ENCODE results near the gene GSTA1. TPM values are rescaled to one million over a fixed set of nuclear protein-coding genes. Genes with fewer than 3 reads are reported as not detected.
"Not testable (repeated sequence)": the region's sequence is repeated elsewhere in the genome, so short reads cannot be mapped to it uniquely, and the experiment has no call there.

The GSTA1 gene
- total RNA-seq, 1 donor from 2014 or later = not detected

DNA sequence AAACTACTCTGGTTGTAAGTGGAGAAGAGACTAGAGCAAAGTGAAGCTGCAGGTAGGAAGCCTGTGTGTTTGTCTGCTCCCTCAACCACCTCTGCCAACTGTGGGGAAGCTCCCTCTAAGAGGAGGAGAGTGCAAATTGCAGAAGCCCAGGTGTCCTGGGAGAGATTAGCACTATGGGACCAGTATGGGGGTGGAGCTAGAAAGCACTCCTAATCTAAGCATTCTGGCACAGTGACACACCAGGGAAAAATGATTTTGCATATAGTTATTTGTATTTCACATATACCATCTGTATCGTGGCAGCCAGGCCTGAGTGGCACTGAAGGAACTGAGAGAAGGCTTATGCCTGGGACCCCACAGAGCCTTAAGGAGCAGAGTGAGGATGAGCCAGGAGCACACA lies 12.8 kb downstream of the GSTA1 start:
- H3K4me3 ChIP-seq (ENCODE audit: low read depth, low read length) = no peak overlapping the region
- no peak for DNase-seq (ENCODE audit: low read depth)
- TF ChIP-seq, protein P1, sequence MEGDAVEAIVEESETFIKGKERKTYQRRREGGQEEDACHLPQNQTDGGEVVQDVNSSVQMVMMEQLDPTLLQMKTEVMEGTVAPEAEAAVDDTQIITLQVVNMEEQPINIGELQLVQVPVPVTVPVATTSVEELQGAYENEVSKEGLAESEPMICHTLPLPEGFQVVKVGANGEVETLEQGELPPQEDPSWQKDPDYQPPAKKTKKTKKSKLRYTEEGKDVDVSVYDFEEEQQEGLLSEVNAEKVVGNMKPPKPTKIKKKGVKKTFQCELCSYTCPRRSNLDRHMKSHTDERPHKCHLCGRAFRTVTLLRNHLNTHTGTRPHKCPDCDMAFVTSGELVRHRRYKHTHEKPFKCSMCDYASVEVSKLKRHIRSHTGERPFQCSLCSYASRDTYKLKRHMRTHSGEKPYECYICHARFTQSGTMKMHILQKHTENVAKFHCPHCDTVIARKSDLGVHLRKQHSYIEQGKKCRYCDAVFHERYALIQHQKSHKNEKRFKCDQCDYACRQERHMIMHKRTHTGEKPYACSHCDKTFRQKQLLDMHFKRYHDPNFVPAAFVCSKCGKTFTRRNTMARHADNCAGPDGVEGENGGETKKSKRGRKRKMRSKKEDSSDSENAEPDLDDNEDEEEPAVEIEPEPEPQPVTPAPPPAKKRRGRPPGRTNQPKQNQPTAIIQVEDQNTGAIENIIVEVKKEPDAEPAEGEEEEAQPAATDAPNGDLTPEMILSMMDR (conservative IDR thresholded peaks at IDR 0.05; ENCODE audit: low read depth, low read length) = no peak

DNA sequence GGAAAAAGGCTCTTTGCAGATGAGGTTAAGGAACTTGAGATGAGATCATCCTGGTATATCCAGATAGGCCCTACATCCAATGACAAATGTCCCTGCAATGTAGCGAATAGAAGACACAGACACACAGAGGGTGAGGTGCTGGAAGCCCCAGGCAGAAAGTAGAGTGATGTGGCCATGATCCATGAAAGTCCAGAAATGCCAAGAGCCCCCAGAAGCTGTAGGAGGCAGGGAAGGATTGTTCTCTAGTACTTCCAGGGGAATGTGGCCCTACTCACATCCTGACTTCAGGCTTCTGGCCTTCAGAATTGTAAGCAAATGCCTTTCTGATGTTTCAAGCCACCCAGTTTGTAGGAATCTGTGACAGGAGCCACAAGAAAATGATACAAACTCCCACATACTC lies 14.0 kb downstream of the GSTA1 start:
- H3K4me3 ChIP-seq (ENCODE audit: low read depth, low read length); DNase-seq (ENCODE audit: low read depth): not testable (repeated sequence)

DNA sequence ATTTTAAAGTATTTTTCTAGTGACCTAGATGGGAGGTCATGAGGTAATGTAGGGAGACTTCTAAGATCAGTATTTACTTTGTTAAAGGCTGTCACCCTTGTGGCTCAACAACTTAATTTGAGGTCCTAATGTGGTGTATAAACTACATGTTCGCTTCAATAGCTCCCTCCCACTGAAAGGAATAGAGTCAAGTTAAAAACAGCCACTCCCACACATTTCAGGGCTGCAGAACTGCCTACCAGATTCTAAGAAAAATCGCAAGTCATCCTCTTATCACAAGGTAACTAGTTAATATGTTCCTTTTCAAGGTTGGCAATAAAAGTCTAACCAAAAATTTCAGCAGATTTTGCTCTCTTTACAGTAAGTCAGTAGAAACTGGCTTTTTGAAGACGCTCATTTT lies 15.1 kb downstream of the GSTA1 start:
- TF ChIP-seq, protein P1 (conservative IDR thresholded peaks at IDR 0.05; ENCODE audit: low read depth, low read length) = no peak
- no peak for DNase-seq (ENCODE audit: low read depth)
- H3K4me3 ChIP-seq (ENCODE audit: low read depth, low read length) = no peak overlapping the region

DNA sequence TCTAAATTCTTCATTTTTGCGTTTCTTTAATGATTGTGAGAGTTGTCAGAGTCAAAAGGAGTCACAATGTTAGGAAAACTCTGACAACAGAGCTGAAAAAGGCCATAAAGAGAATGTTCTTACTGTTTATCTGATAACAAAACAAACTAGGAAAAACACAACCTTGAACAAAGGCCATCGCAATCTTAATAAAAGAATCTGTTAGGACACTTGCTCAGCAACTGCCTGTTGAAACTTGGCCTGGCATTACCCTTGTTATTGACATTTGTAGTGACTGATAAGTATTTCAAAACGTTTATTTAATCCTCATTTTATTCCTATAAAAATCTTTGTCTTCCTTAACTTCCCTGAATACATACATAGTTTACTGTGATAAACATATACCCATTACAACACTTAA lies 15.7 kb downstream of the GSTA1 start:
- no peak overlapping the region for H3K4me3 ChIP-seq (ENCODE audit: low read depth, low read length)
- TF ChIP-seq, protein P1 (conservative IDR thresholded peaks at IDR 0.05; ENCODE audit: low read depth, low read length) = no peak
- no peak for DNase-seq (ENCODE audit: low read depth)

DNA sequence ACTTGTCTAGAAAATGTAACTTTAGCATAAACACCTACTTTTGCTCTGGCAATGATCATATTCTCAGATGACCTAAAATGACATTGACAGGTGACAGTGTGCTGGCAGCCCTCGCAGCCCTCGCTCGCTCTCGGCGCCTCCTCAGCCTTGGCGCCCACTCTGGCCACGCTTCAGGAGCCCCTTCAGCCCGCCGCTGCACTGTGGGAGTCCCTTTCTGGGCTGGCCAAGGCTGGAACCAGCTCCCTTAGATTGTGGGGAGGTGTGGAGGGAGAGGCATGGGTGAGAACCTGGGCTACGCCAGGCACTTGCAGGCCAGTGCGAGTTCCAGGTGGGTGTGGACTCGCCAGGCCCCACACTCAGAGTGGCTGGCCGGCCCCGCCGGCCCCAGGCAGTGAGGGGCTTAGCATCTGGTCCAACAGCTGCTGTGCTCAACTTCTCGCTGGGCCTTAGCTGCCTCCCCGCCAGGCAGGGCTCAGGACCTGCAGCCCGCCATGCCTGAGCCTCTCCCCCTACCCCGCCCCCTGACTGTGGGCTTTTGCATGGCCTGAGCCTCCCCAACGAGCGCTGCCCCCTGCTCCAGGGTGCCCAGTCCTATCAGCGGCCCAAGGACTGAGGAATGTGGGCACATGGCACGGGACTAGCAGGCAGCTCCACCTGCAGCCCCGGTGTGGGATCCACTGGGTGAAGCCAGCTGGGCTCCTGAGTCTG lies 17.2 kb downstream of the GSTA1 start:
- no peak overlapping the region for H3K4me3 ChIP-seq (ENCODE audit: low read depth, low read length)
- TF ChIP-seq, protein P1 (conservative IDR thresholded peaks at IDR 0.05; ENCODE audit: low read depth, low read length) = no peak
- no peak for DNase-seq (ENCODE audit: low read depth)

DNA sequence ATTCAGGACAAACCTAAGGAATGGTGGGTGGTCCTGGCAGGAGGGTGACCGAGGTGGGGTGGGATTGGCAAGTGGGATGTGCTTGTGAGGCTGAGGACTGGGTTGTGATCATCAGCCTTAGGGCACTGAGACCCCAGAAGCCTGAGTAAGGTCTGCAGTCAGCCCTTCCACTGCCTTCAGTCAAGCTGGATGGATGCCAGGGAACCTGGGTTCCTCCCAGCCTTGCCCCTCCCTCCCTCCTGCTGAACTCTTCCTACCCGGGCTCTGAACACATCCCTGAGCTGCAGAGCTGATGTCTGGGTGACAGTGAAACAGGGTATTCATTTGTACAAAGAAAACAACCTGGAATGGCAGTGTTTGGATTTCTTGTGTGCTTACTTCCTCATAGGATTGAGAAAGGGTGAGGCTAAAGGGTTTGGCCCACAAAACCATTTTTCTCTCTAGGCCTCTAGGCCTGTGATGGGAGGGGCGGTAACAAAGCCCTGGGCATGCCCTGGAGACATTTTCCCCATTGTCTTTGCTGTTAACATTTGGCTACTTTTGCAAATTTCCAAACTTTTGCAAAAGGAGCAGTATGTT lies 20.8 kb downstream of the GSTA1 start:
- H3K4me3 ChIP-seq (ENCODE audit: low read depth, low read length); DNase-seq (ENCODE audit: low read depth): not testable (repeated sequence)

DNA sequence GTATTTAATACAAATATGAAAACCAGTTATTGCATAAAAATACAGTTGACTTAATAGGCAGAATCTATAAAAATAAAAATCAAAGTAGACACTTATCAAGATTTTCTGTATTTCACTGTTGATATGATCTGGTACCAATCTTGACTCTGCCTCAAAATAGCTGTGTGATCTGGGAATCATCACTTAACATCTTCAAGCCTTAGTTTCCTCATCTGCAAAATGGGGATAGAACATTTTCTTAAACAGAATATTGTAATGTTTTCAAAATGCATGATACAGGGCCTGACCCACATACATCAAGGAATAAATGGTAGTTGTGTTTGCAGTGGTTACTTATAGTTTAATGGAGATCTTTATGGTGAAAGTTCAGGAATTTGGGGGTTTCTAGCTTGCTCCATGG lies 21.4 kb downstream of the GSTA1 start:
- H3K4me3 ChIP-seq (ENCODE audit: low read depth, low read length); DNase-seq (ENCODE audit: low read depth): not testable (repeated sequence)

DNA sequence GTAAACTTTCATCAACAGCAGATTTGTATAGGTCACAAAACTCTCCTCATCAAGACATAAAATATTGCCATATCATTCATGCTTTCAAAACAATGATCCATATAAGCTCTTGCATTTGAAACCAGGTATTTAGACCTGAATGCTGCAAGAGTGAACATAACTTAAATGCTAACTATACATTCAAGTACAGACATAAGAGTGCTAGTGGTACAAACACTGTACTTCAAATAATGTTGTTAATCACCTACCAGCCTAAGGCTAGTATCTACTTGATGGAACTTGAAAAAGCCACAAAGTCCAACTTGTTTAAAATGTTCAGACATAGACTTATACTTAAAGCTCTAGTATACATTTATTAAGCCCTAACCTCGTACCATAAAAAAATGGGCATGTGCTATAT lies 24.4 kb downstream of the GSTA1 start:
- no peak overlapping the region for H3K4me3 ChIP-seq (ENCODE audit: low read depth, low read length)
- TF ChIP-seq, protein P1 (conservative IDR thresholded peaks at IDR 0.05; ENCODE audit: low read depth, low read length) = no peak
- DNase-seq (ENCODE audit: low read depth) = no peak

DNA sequence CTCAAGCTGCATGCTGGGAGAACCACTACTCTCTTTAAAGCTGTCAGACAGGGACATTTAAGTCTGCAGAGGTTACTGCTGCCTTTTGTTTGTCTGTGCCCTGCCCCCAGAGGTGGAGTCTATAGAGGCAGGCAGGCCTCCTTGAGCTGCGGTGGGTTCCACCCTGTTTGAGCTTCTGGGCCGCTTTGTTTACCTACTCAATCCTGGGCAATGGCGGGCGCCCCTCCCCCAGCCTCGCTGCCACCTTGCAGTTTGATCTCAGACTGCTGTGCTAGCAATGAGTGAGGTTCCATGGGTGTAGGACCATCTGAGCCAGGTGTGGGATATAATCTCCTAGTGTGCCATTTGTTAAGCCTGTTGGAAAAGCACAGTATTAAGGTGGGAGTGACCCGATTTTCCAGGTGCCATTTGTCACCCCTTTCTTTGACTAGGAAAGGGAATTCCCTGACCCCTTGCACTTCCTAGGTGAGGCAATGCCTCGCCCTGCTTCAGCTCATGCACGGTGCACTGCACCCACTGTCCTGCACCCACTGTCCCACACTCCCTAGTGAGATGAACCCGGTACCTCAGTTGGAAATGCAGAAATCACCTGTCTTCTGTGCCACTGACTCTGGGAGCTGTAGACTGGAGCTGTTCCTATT lies 26.8 kb downstream of the GSTA1 start:
- not testable (repeated sequence) for H3K4me3 ChIP-seq (ENCODE audit: low read depth, low read length); DNase-seq (ENCODE audit: low read depth)

DNA sequence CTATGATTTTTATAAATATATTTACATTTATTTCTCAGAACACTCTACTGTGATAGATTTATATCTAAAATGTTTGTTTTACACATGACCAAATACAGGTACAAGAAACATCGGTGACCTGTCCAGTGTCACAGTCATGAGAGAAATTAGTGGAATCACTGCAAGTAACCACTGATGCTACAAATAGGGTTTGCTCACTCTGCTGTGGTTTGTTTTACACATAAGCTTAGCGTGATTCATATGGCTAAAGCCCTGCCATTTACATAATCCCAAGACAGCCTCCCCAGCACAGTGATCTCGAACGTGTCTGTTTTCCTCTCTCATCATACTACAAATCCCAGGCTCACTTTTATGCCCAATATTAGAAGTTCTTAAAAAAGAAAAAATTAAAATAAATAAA lies 34.2 kb downstream of the GSTA1 start:
- not testable (repeated sequence) for DNase-seq (ENCODE audit: low read depth)

DNA sequence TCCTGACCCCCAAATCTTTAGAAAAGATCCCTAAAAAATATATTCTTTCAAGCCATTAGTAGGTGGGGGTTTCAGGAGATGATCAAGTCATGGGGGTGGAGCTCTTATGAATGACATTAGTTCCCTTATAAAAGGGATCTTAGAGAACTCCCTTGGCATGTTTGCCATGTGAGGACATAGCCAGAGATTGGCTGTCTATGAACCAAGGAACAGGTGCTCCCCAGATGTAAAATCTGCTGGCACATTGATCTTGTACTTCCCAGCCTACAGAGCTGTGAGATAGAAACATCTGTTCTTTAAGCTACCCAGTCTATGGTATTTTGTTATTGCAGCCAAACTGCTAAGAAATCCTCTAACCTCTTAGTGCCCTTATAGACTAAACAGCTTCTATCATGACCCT lies 36.0 kb downstream of the GSTA1 start:
- DNase-seq (ENCODE audit: low read depth); H3K4me3 ChIP-seq (ENCODE audit: low read depth, low read length): not testable (repeated sequence)

More for the DNA sequence above, 34.2 kb downstream of the GSTA1 start:
- H3K4me3 ChIP-seq (ENCODE audit: low read depth, low read length) = not testable (repeated sequence)

Data from epithelial cell of proximal tubule (primary cell).